Epithelial cell of prostate (primary cell): ENCODE results near the gene BTBD10.
"Not testable (repeated sequence)": the region's sequence is repeated elsewhere in the genome, so short reads cannot be mapped to it uniquely, and the experiment has no call there.

Experiments
- DNase-seq: peaks from one replicate; pipeline ENCODE4 v3.0.0-alpha.2; 2011; ENCODE audit warnings: low read depth, low spot score
- H3K27ac ChIP-seq: fragments of 450-650 bp; 2 replicates; pipeline ENCODE4 v1.5.1; 2017; ENCODE audit warnings: mild to moderate bottlenecking

Gene BTBD10

GRCh38 chr11:13445588-13445987, 17.4 kb downstream of the BTBD10 start:
- no peak overlapping the region for H3K27ac ChIP-seq
- DNase-seq: no peak

GRCh38 chr11:13440100-13440855, 22.7 kb downstream of the BTBD10 start:
- DNase-seq: peak; percentile 46
- H3K27ac ChIP-seq: peak overlapping the region; percentile 51

GRCh38 chr11:13438291-13438690, 24.7 kb downstream of the BTBD10 start:
- no peak overlapping the region for H3K27ac ChIP-seq
- DNase-seq: no peak

GRCh38 chr11:13436836-13437235, 26.2 kb downstream of the BTBD10 start:
- not testable (repeated sequence) for H3K27ac ChIP-seq, DNase-seq

GRCh38 chr11:13434247-13435205, 28.5 kb downstream of the BTBD10 start:
- peak overlapping the region; percentile 14 for H3K27ac ChIP-seq
- DNase-seq: no peak

- DNase-seq: no peak
- H3K27ac ChIP-seq: no peak overlapping the region
These were observed 29.6 kb downstream of the BTBD10 start for GRCh38 chr11:13433437-13433836.

- DNase-seq: no peak
- H3K27ac ChIP-seq: no peak overlapping the region
These were observed 33.2 kb downstream of the BTBD10 start for GRCh38 chr11:13429836-13430235.

GRCh38 chr11:13429288-13429687, 33.7 kb downstream of the BTBD10 start:
- no peak overlapping the region for H3K27ac ChIP-seq
- DNase-seq: no peak

- DNase-seq: no peak
- H3K27ac ChIP-seq: no peak overlapping the region
These were observed 35.6 kb downstream of the BTBD10 start for GRCh38 chr11:13427440-13427839.

- no peak overlapping the region for H3K27ac ChIP-seq
- no peak for DNase-seq
These were observed 39.6 kb downstream of the BTBD10 start for GRCh38 chr11:13423372-13423771.

- H3K27ac ChIP-seq: no peak overlapping the region
- DNase-seq: no peak
These were observed 41.5 kb downstream of the BTBD10 start for GRCh38 chr11:13421561-13421960.

GRCh38 chr11:13415201-13415600, 47.8 kb downstream of the BTBD10 start:
- no peak for DNase-seq
- H3K27ac ChIP-seq: no peak overlapping the region

- DNase-seq: no peak
- no peak overlapping the region for H3K27ac ChIP-seq
These were observed 57.8 kb downstream of the BTBD10 start for GRCh38 chr11:13405220-13405619.

- not testable (repeated sequence) for DNase-seq, H3K27ac ChIP-seq
These were observed 64.7 kb downstream of the BTBD10 start for GRCh38 chr11:13398335-13398734.

- H3K27ac ChIP-seq: no peak overlapping the region
- no peak for DNase-seq
These were observed 71.8 kb downstream of the BTBD10 start for GRCh38 chr11:13391217-13391616.

GRCh38 chr11:13388741-13389140, 74.3 kb downstream of the BTBD10 start:
- DNase-seq: no peak
- no peak overlapping the region for H3K27ac ChIP-seq

GRCh38 chr11:13386567-13386966, 76.5 kb downstream of the BTBD10 start:
- H3K27ac ChIP-seq: no peak overlapping the region
- DNase-seq: no peak

GRCh38 chr11:13384908-13385640, 77.9 kb downstream of the BTBD10 start:
- no peak overlapping the region for H3K27ac ChIP-seq
- DNase-seq: no peak

GRCh38 chr11:13382751-13383150, 80.3 kb downstream of the BTBD10 start:
- no peak for DNase-seq
- H3K27ac ChIP-seq: no peak overlapping the region

- DNase-seq: no peak
- no peak overlapping the region for H3K27ac ChIP-seq
These were observed 82.3 kb downstream of the BTBD10 start for GRCh38 chr11:13380731-13381130.

GRCh38 chr11:13378316-13378715, 84.7 kb downstream of the BTBD10 start:
- DNase-seq: no peak
- H3K27ac ChIP-seq: no peak overlapping the region
